ENCODE measurements around the gene KCTD5. TPM values are rescaled to one million over a fixed set of nuclear protein-coding genes. Genes with fewer than 3 reads are reported as not detected.
A peak's percentile ranks its signal among the peaks of the same experiment; 100 is the strongest.
"Not testable (repeated sequence)": the region's sequence is repeated elsewhere in the genome, so short reads cannot be mapped to it uniquely, and the experiment has no call there.

Gene KCTD5
- total and polyA plus RNA-seq, 2 experiments from 2014 or later: 32.6 to 32.9 TPM

DNA sequence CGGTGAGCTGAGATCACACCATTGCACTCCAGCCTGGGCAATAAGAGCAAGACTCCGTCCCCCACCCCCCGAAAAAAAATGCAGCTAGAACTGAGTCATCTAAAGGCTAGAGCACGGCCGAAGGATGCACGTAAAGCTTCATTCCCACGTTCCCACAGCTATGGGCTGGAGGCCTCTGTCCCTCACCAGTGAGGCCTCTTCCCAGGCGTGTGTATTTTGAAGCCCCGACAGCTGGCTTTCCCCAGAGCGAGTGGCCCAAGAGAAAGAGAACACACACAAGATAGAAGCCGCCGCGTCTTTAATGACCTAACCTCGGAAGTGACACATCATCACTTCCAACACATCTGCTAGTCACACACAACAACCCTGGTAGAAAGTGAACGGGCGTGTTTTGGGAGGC is 6.6 kb upstream of the KCTD5 start:
- Histone ChIP-seq H3K36me3 (no peaks in the 10 kb centered on the region), H3K27ac (no peak overlapping the region), H3K9me3 (ENCODE audit: low read depth) (no peaks in the 10 kb centered on the region), H3K27me3 (no peaks in the 10 kb centered on the region), H3K4me3 (no peak overlapping the region), H3K4me1 (ENCODE audit: low read depth) (peaks cover 9% of the 10 kb centered on the region)
- no peak for DNase-seq (ENCODE audit: low read depth in 1 of 2, low spot score in 1 of 2)
- TF ChIP-seq, protein P1, sequence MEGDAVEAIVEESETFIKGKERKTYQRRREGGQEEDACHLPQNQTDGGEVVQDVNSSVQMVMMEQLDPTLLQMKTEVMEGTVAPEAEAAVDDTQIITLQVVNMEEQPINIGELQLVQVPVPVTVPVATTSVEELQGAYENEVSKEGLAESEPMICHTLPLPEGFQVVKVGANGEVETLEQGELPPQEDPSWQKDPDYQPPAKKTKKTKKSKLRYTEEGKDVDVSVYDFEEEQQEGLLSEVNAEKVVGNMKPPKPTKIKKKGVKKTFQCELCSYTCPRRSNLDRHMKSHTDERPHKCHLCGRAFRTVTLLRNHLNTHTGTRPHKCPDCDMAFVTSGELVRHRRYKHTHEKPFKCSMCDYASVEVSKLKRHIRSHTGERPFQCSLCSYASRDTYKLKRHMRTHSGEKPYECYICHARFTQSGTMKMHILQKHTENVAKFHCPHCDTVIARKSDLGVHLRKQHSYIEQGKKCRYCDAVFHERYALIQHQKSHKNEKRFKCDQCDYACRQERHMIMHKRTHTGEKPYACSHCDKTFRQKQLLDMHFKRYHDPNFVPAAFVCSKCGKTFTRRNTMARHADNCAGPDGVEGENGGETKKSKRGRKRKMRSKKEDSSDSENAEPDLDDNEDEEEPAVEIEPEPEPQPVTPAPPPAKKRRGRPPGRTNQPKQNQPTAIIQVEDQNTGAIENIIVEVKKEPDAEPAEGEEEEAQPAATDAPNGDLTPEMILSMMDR (IDR thresholded peaks at IDR 0.05; ENCODE audit: low read depth, low read length): no peak

- DNase-seq (ENCODE audit: low read depth in 1 of 2, low spot score in 1 of 2); H3K27me3 ChIP-seq: not testable (repeated sequence)
- H3K4me1 ChIP-seq (ENCODE audit: low read depth): peaks cover 14% of the 10 kb centered on the region
Measured at GRCh38 chr16:2676937-2677336, 5.4 kb upstream of the KCTD5 start.

DNA sequence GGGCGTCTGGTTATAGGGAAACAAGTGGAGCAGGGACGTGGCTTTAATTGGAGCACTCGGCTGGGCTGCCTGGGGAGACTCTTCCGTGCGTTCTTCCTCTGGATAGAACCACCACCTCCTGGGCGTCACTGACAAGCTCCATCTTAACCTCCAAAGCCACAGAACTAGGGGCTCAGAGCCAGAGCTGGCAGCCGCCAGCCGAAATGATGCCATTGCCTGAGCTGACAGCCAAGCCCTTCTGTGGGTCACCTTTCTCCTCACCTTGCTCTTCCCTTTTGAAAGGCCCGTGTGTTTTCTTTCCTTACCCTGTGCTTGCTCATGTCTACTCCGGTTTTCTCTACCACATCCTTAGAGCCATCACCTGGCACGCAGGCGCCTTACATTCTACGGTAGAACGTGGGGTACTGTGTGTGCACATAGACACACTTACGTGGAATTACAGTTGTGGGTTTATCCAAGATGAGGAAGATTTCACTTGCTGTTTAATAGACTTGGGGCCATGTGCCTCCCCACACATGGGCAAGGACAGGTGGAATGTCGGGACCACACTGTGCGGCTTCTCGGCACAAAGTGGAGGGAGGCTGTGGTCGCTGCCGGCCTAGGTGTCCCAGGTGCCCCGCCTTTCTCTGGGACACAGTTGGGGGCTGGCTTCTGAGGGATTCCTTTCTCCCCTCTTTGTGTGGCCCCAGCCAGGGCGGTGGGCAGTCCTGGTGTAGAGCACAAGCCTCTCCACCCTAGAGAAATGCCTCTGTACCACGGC is 3.9 kb upstream of the KCTD5 start:
- H3K36me3 ChIP-seq; H3K27ac ChIP-seq; H3K4me1 ChIP-seq (ENCODE audit: low read depth); H3K9me3 ChIP-seq (ENCODE audit: low read depth); H3K4me3 ChIP-seq; H3K27me3 ChIP-seq; DNase-seq (ENCODE audit: low read depth in 1 of 2, low spot score in 1 of 2): not testable (repeated sequence)

More at GRCh38 chr16:2676937-2677336, 5.4 kb upstream of the KCTD5 start:
- H3K4me3 ChIP-seq; H3K36me3 ChIP-seq; H3K27ac ChIP-seq; H3K9me3 ChIP-seq (ENCODE audit: low read depth): not testable (repeated sequence)

GRCh38 chr16:2679902-2680301 is 2.4 kb upstream of the KCTD5 start:
- H3K4me1 ChIP-seq (ENCODE audit: low read depth); H3K27me3 ChIP-seq; H3K4me3 ChIP-seq; H3K27ac ChIP-seq; DNase-seq (ENCODE audit: low read depth in 1 of 2, low spot score in 1 of 2); H3K9me3 ChIP-seq (ENCODE audit: low read depth); H3K36me3 ChIP-seq: not testable (repeated sequence)

GRCh38 chr16:2680360-2680759 is 2.0 kb upstream of the KCTD5 start:
- not testable (repeated sequence) for H3K27ac ChIP-seq, H3K36me3 ChIP-seq

DNA sequence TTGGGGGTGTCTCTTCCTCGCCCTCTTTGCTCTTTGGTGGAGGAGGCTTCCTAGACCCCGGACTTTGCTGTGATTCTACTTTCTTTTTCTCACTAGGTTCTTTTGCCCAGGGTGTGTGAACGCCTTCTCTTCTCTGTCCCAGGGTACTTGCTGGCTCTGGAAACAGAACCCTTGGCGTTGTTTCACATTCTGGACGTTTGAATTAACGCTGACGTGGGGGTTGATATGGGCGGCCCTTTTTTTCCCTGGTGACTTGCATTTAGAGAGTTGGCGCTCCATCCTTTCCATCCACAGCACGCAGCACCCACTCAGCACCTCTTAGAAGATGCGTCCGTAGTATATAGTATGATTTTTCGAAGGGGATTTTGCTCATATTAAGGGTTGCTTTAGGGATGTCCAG is 718 bp downstream of the KCTD5 start:
- H3K36me3 ChIP-seq: not testable (repeated sequence)

More at GRCh38 chr16:2680360-2680759, 2.0 kb upstream of the KCTD5 start:
- not testable (repeated sequence) for DNase-seq (ENCODE audit: low read depth in 1 of 2, low spot score in 1 of 2); H3K4me3 ChIP-seq; H3K27me3 ChIP-seq; H3K9me3 ChIP-seq (ENCODE audit: low read depth); H3K4me1 ChIP-seq (ENCODE audit: low read depth)

GRCh38 chr16:2686075-2686474 is 3.8 kb downstream of the KCTD5 start:
- not testable (repeated sequence) for H3K4me3 ChIP-seq; H3K9me3 ChIP-seq (ENCODE audit: low read depth); DNase-seq (ENCODE audit: low read depth in 1 of 2, low spot score in 1 of 2); H3K4me1 ChIP-seq (ENCODE audit: low read depth); H3K36me3 ChIP-seq; H3K27me3 ChIP-seq; H3K27ac ChIP-seq

More for the DNA sequence above, 718 bp downstream of the KCTD5 start:
- DNase-seq (ENCODE audit: low read depth in 1 of 2, low spot score in 1 of 2): peak in 1 of 2 donors; percentile 19
- not testable (repeated sequence) for H3K9me3 ChIP-seq (ENCODE audit: low read depth); H3K27me3 ChIP-seq; H3K4me1 ChIP-seq (ENCODE audit: low read depth)
- peak overlapping the region; percentile 73 for H3K4me3 ChIP-seq
- peak overlapping the region; percentile 84 for H3K27ac ChIP-seq

DNA sequence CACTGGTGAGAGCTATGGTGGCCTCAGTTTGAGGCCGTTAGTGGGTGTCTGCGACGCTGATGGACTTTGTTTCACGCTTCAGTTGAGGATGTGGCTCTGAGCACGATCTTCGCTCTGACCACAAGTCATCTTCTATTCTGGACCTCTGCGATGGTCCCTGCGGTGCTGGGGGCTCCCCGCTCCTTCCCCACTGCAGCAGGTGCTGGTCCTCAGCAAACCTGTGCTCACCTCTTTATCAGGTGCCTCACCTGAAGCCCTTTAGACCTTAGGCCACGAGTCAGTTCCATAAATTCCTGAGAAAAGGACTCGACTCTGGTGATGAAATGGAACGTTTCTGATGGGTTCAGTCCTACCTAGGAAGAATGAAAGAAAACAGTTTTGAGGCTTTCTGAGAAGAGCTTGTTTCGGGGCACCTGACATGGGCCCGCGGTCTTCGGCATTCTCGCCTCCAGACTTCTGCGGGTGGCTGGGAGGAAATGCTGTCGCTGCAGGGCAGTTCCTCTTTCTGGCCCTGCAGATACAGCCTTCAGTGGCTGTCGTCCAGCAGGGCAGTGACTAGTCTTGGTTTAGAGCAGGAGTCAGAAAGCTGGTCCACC is 4.7 kb downstream of the KCTD5 start:
- TF ChIP-seq, protein P1 (IDR thresholded peaks at IDR 0.05; ENCODE audit: low read depth, low read length): no peak
- Histone ChIP-seq H3K4me3 (no peak overlapping the region), H3K27me3 (no peaks in the 10 kb centered on the region), H3K4me1 (ENCODE audit: low read depth) (no peaks in the 10 kb centered on the region), H3K36me3 (no peaks in the 10 kb centered on the region), H3K27ac (no peak overlapping the region), H3K9me3 (ENCODE audit: low read depth) (no peaks in the 10 kb centered on the region)
- no peak for DNase-seq (ENCODE audit: low read depth in 1 of 2, low spot score in 1 of 2)
